Retinal pigment epithelial cell (primary cell): ENCODE measurements around the gene BACH2.

Experiments used
- DNase-seq: peaks from one replicate; pipeline ENCODE4 v3.0.0-alpha.2; 2010; ENCODE audit warnings: low read depth
- H3K4me3 ChIP-seq: 2 replicates; pipeline ENCODE4 v1.5.1; 2011; ENCODE audit warnings: mild to moderate bottlenecking, low read length, control low read depth, moderate library complexity
- TF ChIP-seq, protein P1 (sequence below): conservative IDR thresholded peaks from 2 replicates; pipeline ENCODE4 v1.5.1; 2011; ENCODE audit warnings: low read depth, low read length, control low read depth, inconsistent platforms

BACH2 gene

DNA sequence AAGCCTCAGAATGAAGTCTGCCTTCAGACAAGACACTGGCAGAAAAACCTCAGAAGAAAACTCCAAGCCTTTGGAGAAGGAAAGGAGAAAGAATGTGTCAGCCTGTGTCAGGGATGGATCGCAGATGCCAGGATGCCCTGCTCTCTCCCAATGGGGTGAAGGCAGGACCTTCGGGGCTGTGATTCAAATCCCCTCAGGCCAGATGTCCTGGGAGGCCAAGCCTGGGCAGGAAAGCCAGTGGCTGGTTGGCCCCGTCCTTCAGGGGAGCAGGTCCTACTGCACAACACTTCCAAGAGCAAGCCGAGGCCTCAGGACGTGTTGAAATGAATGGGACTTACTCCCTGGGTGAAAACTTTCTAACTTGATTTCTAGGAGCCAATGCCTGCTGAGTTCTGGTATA, 365.9 kb downstream of the BACH2 start:
- no peak overlapping the region for H3K4me3 ChIP-seq
- no peak for DNase-seq
- TF ChIP-seq, protein P1, sequence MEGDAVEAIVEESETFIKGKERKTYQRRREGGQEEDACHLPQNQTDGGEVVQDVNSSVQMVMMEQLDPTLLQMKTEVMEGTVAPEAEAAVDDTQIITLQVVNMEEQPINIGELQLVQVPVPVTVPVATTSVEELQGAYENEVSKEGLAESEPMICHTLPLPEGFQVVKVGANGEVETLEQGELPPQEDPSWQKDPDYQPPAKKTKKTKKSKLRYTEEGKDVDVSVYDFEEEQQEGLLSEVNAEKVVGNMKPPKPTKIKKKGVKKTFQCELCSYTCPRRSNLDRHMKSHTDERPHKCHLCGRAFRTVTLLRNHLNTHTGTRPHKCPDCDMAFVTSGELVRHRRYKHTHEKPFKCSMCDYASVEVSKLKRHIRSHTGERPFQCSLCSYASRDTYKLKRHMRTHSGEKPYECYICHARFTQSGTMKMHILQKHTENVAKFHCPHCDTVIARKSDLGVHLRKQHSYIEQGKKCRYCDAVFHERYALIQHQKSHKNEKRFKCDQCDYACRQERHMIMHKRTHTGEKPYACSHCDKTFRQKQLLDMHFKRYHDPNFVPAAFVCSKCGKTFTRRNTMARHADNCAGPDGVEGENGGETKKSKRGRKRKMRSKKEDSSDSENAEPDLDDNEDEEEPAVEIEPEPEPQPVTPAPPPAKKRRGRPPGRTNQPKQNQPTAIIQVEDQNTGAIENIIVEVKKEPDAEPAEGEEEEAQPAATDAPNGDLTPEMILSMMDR = no peak

DNA sequence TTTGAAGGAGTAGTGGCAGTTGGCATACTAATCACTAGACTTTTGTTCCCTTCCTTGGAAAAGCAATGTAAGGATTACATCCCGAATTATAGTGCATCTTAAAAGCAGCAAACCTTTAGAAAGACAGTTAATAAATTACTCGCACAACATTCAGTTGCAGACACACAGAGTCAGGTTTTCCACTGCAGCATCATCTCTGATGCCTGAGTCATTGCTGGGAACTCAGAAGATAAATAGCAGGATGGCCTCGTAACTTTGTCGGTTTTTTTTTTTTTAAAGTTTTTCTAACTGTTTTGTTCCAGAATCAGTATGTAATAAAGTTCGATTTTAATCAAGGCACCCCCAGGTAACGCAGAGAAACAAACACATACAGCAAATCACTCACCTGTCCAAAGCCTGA, 368.0 kb downstream of the BACH2 start:
- TF ChIP-seq, protein P1 = no peak
- DNase-seq = no peak
- H3K4me3 ChIP-seq = no peak overlapping the region

DNA sequence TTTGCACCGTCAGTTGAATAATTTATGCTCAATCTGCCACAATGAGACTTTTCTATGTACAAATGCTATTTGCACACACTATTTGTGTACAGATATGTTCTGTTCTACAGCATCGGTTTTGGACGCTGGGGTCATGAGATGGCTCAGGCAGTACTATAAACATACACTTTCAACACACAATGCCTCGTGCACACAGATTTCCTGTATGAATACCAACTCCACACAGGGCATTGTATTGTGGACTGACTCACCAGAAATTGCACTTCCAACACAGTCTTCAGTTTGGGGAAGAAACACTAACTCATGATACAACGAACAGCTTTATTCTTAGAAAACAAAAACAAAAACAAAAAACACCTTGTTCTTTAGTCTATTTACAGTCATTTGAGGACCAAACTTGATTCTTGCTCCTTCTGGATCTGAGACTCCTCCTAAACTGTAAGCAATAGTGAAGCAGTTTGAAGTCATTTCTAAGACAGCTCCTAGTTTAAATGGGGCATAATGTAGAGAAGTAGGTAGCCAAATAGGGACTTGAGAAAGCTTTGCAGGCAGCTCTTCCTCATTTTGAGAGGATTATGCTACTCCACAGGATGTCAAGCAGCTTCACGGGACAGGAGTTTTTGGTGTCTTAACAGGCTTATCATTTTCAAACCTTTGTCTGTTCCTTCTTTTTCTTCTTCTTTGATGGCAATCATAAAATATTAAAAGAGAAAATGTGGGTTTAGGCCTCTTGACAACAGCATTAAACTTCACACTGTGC, 368.7 kb downstream of the BACH2 start:
- no peak overlapping the region for H3K4me3 ChIP-seq
- no peak for DNase-seq
- TF ChIP-seq, protein P1 = no peak

DNA sequence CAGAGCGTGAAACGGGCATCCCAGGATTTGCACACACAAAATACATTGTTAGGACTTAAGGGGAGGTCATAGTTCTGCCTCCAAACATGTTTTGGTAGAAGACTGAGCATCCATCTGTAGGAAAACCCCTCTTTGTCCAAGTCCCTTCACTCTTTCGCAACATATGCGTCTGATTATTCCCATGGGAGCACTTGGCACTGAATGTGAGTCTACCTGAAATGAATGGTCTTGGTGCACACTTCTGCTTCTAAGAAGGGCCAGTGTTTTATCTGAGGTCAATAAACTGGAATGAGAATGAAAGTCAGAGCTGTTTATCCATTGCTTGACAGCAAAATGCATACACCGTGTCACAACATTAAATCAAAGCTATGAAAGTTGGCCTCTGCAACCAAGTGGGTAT, 369.4 kb downstream of the BACH2 start:
- no peak for DNase-seq
- no peak overlapping the region for H3K4me3 ChIP-seq
- TF ChIP-seq, protein P1 = no peak

DNA sequence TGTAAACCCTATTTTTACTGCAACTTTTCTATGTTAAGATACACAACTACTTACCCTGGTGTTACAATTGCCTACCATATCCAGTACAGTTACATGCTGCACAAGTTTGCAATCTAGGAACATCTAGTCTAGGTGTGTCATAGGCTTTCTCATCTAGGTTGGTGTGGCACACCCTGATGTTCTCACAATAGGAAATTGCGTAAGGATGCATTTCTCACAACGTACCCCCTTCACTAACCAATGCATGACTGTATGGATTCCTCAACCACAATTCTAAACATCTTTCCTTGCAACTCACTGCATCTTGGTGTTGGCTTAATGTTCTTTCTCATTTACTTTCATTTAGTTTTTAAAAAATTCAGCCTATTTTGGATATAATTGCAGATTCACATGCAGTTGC, 370.8 kb downstream of the BACH2 start:
- TF ChIP-seq, protein P1 = no peak
- DNase-seq = no peak
- H3K4me3 ChIP-seq = no peak overlapping the region

DNA sequence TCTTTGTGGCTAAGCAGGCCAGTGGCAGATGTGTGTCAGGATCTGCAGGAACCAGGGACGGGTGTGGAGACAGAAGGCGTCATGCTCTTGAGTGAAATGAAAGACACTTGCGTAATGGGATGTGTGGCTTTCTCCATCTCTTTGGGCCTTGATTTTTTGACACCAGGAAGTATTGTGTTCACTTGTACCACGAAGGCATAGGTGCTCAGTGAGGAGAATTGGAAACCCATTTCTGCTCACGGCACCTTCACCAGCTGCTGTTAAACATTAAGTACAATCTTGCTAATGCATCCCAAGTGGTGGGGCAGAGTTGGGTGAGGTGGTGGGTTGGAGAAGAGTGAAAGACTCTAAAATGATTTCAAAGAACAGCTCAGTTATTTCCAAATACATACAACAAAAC, 372.4 kb downstream of the BACH2 start:
- H3K4me3 ChIP-seq = no peak overlapping the region
- DNase-seq = no peak
- TF ChIP-seq, protein P1 = no peak

DNA sequence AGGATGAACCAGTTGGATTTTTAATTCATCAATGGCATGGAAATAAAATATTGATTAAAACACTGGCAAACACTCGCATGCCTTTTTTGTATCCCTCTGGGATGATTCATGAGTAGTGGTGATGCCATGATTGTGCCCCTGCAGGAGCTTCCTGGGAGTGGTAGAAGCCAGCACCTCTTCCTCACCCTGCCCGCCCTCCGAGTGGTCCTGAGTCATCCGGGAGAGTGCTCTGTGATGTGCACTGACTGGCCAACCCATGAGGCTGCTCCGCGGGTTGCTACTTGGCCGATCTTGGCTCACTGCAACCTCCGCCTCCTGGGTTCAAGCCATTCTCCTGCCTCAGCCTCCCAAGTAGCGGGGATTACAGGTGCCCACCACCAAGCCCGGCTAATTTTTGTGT, 375.0 kb downstream of the BACH2 start:
- TF ChIP-seq, protein P1 = no peak
- no peak for DNase-seq
- no peak overlapping the region for H3K4me3 ChIP-seq
